GM12801 (cell line): ENCODE results near the gene SNX25.

ENCODE experiments used
- TF ChIP-seq, protein P1 (sequence below): IDR thresholded peaks from one replicate; pipeline ENCODE4 v1.5.1; 2011; ENCODE audit warnings: control low read depth; ENCODE audit not compliant: insufficient read length; ENCODE audit errors: extremely low read depth

The SNX25 gene

DNA sequence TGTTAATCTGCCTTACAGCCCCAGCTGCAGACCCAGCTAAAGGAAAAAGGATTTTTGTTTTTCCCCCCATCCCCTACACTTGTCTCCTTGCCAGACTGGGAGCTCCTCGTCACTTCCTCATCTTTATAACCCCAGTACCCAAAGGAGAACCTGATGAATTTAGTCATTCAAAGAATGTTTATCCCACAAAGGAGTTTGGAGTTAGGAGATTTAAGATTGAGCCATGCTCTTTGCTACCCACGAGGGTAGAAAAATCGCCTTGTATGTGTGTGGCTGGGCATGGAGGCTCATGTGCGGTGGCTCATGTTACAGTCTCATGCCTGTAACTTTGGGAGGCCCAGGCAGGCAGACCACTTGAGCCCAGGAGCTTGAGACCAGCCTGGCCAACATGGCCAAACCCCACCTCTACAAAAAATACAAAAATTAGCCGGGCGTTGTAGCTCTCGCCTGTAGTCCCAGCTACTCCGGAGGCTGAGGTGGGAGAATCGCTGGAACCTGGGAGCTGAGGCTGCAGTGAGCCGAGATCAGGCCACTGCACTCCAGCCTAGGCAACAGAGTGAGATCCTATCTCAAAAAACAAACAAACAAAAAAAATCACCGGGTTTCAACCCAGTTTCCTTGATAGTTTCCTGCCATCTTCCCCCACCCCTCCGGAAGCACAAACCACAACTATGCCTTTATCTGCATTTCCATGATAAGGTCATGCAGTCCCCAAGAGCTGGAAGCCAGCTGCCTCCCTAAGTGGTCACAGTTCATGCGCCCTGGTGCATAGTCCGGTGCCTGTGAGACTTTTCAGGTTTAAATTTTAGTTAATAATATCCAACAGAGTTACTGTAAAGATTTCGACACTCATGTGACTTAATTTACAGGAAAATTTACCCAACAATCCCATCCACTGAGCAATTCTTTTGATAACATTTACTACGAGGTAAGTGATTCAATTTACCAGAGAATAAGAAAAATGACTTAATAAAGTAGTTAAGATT is 7.1 kb upstream of the SNX25 start:
- TF ChIP-seq, protein P1, sequence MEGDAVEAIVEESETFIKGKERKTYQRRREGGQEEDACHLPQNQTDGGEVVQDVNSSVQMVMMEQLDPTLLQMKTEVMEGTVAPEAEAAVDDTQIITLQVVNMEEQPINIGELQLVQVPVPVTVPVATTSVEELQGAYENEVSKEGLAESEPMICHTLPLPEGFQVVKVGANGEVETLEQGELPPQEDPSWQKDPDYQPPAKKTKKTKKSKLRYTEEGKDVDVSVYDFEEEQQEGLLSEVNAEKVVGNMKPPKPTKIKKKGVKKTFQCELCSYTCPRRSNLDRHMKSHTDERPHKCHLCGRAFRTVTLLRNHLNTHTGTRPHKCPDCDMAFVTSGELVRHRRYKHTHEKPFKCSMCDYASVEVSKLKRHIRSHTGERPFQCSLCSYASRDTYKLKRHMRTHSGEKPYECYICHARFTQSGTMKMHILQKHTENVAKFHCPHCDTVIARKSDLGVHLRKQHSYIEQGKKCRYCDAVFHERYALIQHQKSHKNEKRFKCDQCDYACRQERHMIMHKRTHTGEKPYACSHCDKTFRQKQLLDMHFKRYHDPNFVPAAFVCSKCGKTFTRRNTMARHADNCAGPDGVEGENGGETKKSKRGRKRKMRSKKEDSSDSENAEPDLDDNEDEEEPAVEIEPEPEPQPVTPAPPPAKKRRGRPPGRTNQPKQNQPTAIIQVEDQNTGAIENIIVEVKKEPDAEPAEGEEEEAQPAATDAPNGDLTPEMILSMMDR: no peak

DNA sequence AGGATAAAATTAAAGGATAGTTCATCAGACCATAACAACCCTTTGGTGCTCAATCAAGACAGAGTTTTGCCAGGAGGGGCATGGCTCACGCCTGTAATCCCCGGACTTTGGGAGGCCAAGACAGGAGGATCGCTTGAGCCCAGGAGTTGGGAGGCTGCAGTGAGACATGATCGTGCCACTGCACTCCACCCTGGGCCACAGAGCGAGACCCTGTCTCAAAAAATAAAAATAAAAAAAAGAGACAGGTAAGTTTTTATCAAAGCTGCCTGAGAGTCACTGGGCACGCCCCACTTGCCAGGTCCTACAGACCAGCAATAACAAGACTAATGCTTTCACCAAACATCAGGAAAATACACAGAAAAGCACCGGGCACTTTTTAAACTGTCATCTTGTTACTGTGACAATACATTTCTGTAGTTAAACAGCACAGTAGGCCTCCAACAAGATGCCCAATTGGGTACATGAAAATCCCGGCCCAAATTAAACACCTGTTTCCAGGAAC is 6.4 kb upstream of the SNX25 start:
- TF ChIP-seq, protein P1: no peak

DNA sequence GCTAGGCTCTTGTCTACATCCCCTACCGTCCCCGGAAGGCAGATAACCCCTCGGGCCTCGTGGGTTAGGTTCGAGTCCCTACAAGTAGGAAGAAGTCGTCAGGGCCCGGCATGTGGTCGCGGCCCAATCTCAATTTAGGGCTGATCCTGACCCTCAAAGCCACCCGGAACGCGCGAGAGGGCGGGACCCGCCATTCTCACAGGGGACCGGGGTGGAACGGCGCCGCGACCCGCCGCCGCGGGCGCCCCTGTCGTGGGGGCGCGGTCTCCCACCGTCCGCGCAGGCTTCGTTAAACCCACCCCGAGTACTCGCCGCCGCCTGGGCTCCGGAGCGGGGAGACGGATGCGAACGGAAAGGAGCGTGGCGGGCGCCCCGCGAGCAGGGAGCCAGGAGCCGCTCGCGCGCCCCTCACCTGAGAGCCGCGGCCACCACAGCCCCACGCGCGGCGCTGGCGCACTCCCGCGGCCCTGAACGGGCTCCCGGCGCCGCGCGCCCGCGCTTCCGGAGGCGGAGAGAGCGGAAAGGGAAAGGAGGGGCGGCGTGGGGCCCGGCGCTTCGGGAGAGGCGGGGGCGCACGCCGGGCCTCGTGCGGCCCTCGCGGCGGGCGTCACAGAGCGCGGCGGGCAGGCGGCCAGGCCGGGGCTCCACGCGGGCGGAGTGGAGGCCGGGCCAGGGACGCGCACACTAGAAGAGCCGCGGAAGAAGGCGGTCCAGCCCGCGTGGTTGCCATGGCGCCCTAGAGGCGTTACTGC is 5.7 kb upstream of the SNX25 start, which contains the start of gene CFAP97:
TSS of gene CFAP97 (minus strand) at position 515 of the 752 bp plus-strand sequence. CDS start 12,804 bp downstream, outside the sequence.
- TF ChIP-seq, protein P1: no peak

DNA sequence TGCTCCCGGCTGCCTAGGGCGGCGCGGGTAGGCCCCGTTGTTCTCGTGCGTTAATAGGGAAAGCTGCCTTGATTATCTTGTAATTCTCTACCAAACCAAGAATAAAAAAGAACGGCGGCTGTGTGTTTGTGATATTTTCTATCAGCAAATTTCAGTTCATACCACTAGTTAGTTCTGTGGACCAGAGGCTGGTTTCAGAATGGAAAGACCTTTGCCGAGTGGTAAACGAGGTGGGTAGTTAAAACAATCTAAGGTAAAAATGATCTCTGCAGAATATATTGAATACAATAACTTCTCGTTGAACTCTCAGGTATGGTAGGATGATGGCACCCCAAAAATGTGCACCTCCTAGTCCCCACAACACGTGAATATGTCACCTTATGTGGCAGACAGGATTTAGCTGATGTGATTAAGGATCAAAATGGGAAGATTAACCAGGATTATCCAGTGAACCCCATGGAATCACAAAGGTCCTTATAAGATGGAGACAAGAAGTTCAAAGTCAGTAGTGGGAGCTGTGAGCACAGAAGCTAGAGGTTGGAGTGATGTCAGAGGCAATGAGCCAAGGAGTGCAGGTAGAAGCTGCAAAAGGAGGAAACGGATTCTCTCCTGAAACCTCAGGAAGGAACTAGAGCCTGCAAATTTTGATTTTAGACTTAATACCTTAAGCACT is 5.0 kb upstream of the SNX25 start:
- TF ChIP-seq, protein P1: no peak

DNA sequence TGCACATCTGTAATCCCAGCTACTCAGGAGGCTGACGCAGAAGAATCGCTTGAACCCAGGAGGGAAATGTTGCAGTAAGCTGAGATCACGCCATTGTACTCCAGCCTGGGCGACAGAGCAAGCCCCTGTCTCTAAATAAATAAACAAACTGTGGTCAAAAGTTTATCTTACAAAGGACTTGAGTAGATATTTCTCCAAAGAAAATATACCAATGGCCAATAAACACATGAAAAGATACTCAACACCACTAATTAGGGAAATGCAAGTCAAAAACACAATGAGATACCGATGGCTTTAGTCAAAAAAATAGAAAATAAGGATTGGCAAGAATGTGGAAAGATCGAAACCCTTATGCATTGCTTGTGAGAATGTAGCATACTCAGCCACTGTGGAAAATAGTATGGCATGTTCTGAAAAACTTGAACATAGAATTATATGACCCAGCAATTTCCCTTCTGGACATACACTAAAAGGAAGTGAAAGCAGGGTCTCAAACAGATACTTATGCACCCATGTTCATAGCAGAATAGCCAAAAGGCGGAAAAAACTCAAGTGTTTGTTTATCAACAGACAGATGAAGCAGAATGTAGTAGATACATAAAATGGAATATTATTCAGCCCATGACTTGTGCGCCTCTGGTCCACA is 3.6 kb upstream of the SNX25 start:
- TF ChIP-seq, protein P1: no peak

DNA sequence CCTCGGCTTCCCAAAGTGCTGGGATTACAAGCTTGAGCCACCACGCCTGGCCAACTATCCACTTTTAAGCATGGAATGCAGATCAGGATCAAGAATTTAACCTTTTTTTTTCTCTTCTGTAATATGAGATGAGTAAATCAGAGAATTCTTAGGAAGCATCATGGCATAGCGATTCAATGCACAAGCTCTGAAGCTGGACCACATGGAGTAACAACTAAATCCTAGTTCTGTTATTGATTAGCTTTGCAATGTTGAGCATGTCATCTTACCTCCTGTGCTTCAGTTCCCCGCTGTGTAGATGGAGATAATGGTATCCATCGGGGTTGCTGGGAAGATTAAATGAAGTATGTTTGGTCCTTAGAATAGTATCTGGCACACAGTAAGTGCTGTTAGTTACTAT is 1.9 kb upstream of the SNX25 start:
- TF ChIP-seq, protein P1: no peak
